HG03039 (cell line): Measurements from ENCODE around the gene DHRS4.
A peak's percentile ranks its signal among the peaks of the same experiment; 100 is the strongest.
"Not testable (repeated sequence)": the region's sequence is repeated elsewhere in the genome, so short reads cannot be mapped to it uniquely, and the experiment has no call there.

ENCODE experiments used
- ATAC-seq: cut with Tn5 transposase; IDR thresholded peaks from one replicate; pipeline ENCODE4 v1.9.1; 2021; ENCODE audit warnings: mild to moderate bottlenecking, moderate library complexity; ENCODE audit not compliant: unreplicated experiment

DHRS4 gene

GRCh38 chr14:23981951-23982813 is 28.6 kb downstream of the DHRS4 start:
- ATAC-seq = not testable (repeated sequence)

DNA sequence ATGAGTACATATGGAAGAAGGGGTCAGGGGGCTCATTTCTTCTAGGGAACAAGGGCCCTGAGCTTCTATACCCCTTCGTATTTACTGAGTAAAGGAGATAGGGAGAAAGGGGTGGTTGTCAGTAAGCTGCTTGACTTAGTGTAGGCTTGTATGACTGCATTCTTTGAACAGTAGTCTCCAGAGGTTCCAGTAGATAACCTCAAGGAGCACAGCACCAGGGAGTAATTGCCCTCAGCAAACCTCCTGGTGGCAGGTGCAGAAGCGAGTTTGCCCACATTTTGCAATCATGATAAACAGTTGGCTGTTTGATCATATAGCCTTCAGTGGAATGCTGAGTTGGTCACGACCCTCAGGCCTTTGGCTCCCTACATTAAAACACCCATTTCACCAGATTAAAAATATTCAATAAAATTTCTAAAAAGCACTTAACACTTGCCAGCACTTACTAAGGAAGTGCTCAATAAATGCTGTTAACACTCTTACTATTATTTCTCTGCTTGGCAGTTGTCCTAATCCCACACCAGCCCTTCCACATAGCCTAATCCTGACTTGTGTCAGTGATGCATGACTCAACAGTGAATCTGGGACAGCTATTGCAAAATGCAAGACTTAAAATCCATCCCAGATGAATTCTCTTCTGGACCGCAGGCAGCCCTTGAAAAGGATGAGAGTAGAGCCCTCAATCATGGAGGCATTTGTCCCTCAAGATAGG is 31.5 kb downstream of the DHRS4 start:
- no peak for ATAC-seq

DNA sequence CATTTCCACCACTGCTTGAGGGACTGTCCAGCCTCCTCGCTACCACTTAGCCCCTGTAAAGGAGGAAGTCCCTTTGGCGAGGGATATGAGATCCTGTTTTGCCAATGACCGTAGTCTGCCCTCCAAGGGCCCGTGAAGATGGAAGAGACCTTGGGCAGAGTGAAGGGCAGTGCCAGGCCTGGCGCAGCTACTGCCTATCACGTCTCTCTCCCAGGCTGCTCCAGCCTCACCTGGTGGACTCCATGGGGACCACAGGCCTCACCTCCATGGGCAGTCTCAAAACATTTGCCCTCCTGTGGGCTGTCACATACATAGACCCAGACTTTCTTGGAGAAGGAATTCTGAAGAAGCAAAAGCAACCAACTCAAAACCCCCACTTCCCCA is 34.6 kb downstream of the DHRS4 start:
- not testable (repeated sequence) for ATAC-seq

GRCh38 chr14:23988607-23989363 is 35.2 kb downstream of the DHRS4 start, which contains the start of gene DHRS4L2:
TSS of gene DHRS4L2 (plus strand) at chr14:23988929. CDS start at chr14:23988948, 19 bp downstream.
- ATAC-seq = peak; percentile 87

- ATAC-seq = not testable (repeated sequence)
Measured at GRCh38 chr14:23989734-23990445, 36.3 kb downstream of the DHRS4 start.

DNA sequence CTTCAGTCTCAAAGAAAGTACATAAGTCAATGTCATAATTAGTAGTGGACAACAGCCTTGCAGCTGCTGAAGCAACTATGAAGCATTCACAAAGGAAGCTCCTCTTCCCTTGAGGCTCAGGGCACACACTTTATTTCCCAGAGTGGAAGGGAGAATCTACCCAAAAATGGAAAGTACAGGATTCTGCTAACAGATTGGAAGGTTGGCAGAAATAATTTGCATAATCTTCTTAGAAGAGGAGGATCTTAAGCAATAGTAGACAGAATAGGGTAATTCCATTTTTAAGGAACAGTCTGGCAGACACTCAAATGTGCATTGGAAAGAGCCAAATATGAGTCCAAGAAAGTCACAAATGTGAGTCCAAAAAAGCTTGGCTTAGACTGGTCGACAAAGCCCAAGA is 37.4 kb downstream of the DHRS4 start:
- not testable (repeated sequence) for ATAC-seq

DNA sequence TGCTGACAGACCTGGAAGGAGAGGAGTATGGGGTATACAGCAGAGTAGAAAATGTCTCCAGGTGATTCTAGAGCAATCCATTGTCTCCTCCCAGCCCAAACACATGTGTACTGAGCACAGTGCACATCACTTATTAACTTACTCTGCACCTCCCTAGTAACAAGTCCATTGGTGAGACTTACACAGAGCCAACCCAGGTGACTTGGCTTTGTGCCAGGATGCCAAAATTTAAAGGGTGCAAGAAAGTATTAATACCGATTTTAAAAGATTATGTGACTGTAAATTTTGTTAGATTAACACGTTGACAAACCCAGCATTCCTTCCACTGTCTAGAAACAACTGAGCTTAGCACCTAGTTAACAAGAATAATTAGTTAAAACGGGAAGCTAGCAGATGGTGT is 39.5 kb downstream of the DHRS4 start:
- not testable (repeated sequence) for ATAC-seq

DNA sequence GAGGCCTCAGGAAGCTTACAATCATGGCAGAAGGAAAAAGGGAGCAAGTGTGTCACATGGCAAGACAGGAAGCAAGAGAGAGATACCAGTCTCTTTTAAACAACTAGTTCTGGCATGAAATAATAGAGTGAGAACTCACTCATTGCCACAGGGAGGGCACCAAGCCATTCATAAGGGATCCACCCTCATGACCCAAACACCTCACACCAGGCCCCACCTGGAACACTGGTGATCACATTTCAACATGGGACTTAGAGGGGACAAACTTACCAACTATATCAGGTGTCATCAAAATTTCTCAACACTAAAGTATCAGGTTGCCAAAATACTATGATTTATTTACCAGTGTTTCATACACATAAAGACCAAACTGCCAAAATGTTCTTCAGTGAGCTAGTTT is 42.4 kb downstream of the DHRS4 start:
- not testable (repeated sequence) for ATAC-seq

GRCh38 chr14:23996825-23997224 is 43.3 kb downstream of the DHRS4 start:
- not testable (repeated sequence) for ATAC-seq

GRCh38 chr14:23999640-24000039 is 46.1 kb downstream of the DHRS4 start:
- ATAC-seq = not testable (repeated sequence)

DNA sequence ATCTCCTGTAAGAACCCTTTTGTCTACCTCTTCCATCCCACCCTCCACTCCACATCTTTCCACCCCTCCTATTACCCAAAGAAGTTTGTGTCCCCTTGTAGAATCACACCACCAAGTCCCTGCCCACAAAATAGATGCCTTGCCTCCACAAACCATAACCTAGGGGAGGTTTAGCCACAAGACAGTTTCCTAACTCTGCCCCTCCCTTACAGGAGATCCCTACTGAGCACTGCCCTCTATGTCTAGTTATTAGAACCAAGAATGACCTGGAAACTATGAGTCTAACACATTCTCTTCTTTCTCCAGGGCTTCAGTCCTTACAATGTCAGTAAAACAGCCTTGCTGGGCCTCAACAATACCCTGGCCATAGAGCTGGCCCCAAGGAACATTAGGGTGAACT is 47.5 kb downstream of the DHRS4 start:
- ATAC-seq = not testable (repeated sequence)

GRCh38 chr14:24001679-24002078 is 48.1 kb downstream of the DHRS4 start:
- ATAC-seq = not testable (repeated sequence)

GRCh38 chr14:24006471-24006816 is 52.9 kb downstream of the DHRS4 start:
- peak; percentile 34 for ATAC-seq

DNA sequence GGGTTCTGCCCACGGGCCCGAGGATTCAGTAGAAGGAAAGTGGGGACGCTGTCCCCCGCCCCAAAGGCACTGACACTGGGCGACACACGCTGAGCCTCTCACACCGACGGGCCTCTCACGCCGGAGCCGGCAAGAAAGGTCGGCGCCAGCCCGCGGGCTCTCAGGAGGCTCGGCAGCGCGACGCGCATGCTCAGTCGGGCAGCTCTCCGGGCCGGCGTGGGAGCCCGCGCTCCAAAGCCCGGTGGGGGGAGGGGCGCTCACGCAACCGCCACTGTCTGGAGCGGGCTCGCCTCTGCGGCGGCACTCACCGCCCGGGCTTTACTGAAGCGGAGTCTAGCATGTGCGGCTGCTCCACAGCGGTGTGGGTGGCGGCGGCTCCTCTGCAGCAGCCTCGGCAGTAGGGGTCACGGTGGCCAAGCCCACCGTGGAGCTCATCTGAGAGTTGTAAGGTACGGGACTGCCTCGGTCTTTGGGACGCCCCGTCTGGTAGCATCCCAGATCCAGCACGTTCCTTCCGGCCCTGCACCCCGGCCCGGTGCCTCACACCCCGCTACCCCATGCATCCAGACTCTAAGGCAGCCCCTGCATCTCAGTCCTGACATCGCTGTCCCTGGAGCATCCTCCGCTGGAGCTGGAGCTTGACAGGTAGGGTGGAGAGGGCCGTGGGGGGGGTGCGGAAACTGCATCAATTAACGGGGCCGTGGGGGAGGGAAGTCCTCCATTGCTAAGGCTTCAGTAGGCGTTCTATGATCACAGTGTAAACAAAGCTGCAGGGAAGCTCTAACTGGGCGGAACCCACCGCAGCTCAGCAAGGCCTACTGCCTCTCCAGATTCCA is 53.5 kb downstream of the DHRS4 start:
- peak; percentile 85 for ATAC-seq

DNA sequence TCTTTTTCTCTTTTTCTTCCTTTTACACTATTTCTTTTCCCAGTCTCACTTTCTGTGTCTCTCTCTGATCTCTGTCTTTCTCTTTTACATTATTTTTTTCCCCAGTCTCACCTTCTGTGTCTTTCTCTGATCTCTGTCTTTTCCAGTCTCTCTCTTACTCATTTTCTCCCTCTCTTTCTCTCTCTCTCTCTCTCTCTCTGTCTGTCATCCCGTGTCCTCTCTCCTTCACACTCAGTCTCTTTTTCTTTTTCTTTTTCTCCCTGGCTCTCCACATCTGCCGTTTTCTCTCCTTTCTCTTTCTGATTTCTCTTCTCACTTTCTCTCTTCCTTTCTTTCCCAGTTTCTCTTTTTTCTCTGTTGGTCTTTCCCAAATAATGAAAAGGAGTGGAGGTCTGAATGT is 57.5 kb downstream of the DHRS4 start:
- ATAC-seq = no peak

DNA sequence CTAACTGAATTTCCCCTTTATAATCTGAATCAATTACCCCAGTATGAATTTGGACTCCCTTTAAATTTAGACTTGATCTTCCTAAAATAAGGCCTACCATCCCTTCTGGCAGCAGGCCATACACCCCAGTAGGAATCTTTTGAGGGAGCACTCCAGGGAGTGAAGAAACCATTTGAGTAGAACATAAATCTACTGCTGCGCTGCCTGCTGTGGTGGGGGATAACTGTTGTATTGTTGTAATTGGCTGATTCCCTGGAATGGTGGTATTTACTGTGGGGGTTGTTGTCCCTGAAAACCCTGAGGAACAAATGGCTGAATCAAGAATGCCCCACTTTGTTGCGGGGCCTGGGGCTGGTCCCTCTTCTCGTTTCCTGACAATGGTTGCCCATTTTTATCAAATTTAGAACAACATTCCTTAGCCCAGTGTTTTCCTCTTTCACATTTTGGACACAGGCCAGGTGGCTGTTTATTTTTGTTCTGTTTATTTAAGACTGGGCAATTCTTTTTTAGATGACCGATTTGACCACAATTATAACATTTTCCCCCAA is 59.2 kb downstream of the DHRS4 start:
- not testable (repeated sequence) for ATAC-seq

DNA sequence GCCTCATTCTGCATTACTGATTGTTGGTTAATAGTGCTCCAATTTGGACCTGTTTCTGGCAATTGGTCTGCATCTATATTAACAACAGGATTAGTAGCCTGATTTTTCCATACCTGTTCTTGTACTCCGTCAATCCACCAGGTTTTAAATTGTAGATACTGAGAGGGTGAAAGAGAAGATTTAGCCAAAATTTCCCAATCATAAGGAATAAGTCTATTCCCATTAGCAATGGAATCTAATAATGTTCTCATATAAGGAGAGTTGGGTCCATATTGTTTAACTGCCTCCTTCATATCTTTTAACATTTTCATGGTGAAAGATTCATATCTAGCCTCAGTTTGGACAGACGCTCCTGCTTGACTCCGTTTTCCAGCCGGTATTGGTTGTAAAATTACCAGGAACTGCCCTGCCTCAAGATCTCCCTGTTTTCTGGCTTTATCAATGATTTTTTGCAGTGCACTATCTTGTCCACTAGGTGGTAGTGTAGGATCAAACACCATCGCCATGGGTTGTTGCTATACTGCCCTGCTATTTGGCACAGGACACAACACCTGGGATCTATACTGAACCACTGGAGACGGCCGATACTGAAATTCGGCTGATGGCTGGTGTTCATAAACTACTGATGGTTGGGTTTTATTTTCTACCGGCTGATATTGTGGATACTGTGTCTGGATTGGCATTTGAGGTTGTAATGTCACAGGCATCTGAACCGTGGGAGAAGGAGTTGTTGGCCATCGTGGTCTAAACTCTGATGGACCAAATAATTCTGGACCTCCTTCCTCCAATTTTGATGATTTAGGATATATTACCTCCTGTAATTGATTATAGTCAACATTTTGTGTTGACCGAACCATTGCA is 60.3 kb downstream of the DHRS4 start:
- no peak for ATAC-seq

- ATAC-seq = not testable (repeated sequence)
Measured at GRCh38 chr14:24015745-24016144, 62.2 kb downstream of the DHRS4 start.
